Measurements from ENCODE around the gene PRSS50.
"Not testable (repeated sequence)": the region's sequence is repeated elsewhere in the genome, so short reads cannot be mapped to it uniquely, and the experiment has no call there.

PRSS50 gene, protein sequence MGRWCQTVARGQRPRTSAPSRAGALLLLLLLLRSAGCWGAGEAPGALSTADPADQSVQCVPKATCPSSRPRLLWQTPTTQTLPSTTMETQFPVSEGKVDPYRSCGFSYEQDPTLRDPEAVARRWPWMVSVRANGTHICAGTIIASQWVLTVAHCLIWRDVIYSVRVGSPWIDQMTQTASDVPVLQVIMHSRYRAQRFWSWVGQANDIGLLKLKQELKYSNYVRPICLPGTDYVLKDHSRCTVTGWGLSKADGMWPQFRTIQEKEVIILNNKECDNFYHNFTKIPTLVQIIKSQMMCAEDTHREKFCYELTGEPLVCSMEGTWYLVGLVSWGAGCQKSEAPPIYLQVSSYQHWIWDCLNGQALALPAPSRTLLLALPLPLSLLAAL

DNA sequence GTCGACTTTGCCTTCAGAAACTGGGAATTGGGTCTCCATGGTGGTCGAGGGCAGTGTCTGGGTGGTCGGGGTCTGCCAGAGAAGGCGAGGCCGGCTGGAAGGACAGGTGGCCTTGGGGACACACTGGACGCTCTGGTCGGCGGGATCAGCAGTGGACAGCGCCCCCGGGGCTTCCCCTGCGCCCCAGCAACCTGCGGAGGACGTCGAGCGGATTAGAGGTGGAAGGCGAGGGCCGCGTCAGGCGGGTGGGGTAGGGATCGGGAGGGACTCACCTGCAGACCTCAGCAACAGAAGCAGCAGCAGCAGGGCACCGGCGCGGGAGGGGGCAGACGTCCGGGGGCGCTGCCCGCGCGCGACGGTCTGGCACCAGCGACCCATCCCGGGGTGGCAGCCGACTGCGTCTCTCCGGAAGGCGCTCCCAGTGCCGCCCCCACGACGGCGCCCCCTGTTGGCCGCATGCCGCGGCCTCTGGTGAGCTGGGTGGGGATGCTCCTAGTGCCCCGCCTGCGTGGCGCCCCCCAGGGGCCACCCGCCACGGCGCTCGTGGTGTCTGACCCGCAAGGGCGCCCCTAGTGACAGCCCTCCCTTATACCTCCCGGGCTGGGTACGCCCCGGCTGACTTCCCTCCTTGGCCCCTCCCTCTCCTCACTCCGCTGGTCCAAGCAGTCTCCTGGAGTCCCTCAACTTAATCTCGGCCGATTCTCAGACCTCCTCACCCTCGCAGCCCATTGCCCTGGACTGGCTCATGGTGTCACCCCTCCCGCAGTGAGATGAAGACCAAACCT lies at the start of gene PRSS50:
Gene PRSS50, minus strand, starts transcription at position 423 of the 785 bp plus-strand sequence. Its CDS starts 45 bp downstream, at position 378.
- H3K9me3 ChIP-seq (replicated peaks in 1 of 11) = peaks cover 0 to 5% (median 0%) of the 10 kb centered on the region in 11 experiments; a peak in 2 of 22 replicates

DNA sequence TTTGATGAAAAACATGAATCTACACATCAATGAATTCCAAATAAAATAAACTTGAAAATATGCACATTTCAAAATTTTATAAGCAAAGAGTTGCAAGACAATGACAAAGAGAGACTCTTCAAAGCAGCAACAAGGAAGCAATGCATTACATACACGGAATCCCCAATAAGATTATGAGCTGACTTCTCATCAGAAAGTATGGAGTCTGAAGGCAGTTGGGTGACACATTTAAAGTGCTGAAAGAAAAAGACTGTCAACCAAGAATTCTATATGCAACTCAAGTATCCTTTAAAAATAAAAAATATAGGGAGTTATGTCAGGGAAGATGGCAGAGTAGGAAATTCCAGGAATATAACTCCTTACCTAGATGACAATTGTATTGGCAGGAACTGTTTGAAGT lies 46.5 kb upstream of the PRSS50 start:
- no peaks in the 10 kb centered on the region for H3K27me3 ChIP-seq
- H3K9ac ChIP-seq = no peak overlapping the region
- H3K27ac ChIP-seq = no peak overlapping the region
- no peaks in the 10 kb centered on the region for H3K4me1 ChIP-seq
- no peak overlapping the region for H3K4me2 ChIP-seq
- H4K20me1 ChIP-seq = no peaks in the 10 kb centered on the region
- TF ChIP-seq Cebpa-rat (IDR thresholded peaks at IDR 0.05) = no peak
- H3K36me3 ChIP-seq = peaks cover 0 to 4% (median 0%) of the 10 kb centered on the region in 11 experiments; a peak in 1 of 22 replicates
- peaks cover 59 to 74% (median 65%) of the 10 kb centered on the region in 11 experiments for H3K9me3 ChIP-seq (replicated peaks in 1 of 11)
- no peak overlapping the region for H3K4me3 ChIP-seq

More for the DNA sequence above, at the start of gene PRSS50:
- Histone ChIP-seq H3K4me2 (peak within 1 kb of the TSS in 2 of 11 experiments; percentile 21 to 23; a peak in 3 of 22 replicates), H3K27me3 (no peaks in the 10 kb centered on the region), H3K4me1 (peaks cover 19 to 30% (median 25%) of the 10 kb centered on the region in 10 experiments; a peak in 19 of 20 replicates), H3K27ac (no peak within 1 kb of the TSS), H3K36me3 (no peaks in the 10 kb centered on the region), H4K20me1 (no peaks in the 10 kb centered on the region), H3K9ac (0 out of 22 replicates have a peak within 1 kb of the TSS, but pooled peaks of 1 of the 11 experiments have one; percentile 32), H3K4me3 (no peak within 1 kb of the TSS)
- TF ChIP-seq Cebpa-rat (IDR thresholded peaks at IDR 0.05) = no peak

DNA sequence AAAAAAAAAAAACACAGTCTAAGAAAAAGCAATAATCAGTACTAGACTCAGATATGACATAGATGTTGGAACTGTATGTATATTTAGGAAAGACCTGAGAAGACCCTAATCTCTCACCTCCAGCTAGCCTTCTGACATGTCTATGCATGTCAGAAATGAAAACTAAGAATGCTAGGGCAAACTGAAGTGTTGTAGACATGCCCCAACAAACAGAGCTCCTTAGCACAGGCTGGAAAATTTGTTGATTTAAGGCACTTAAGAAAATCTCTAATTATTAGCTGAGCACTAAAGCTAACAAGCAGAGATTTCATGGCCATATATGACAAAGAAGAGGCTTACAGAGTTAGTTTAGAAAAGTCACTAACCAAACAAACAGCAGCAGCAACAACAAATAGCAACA lies 45.5 kb upstream of the PRSS50 start:
- H4K20me1 ChIP-seq = no peaks in the 10 kb centered on the region
- no peak for TF ChIP-seq Cebpa-rat (IDR thresholded peaks at IDR 0.05)
- no peaks in the 10 kb centered on the region for H3K27me3 ChIP-seq
- H3K4me2 ChIP-seq = no peak overlapping the region
- no peak overlapping the region for H3K9ac ChIP-seq
- no peaks in the 10 kb centered on the region for H3K4me1 ChIP-seq
- peaks cover 0 to 3% (median 0%) of the 10 kb centered on the region in 11 experiments; a peak in 1 of 22 replicates for H3K36me3 ChIP-seq
- no peak overlapping the region for H3K4me3 ChIP-seq
- H3K9me3 ChIP-seq (replicated peaks in 1 of 11) = peaks cover 51 to 65% (median 57%) of the 10 kb centered on the region in 11 experiments
- H3K27ac ChIP-seq = no peak overlapping the region

DNA sequence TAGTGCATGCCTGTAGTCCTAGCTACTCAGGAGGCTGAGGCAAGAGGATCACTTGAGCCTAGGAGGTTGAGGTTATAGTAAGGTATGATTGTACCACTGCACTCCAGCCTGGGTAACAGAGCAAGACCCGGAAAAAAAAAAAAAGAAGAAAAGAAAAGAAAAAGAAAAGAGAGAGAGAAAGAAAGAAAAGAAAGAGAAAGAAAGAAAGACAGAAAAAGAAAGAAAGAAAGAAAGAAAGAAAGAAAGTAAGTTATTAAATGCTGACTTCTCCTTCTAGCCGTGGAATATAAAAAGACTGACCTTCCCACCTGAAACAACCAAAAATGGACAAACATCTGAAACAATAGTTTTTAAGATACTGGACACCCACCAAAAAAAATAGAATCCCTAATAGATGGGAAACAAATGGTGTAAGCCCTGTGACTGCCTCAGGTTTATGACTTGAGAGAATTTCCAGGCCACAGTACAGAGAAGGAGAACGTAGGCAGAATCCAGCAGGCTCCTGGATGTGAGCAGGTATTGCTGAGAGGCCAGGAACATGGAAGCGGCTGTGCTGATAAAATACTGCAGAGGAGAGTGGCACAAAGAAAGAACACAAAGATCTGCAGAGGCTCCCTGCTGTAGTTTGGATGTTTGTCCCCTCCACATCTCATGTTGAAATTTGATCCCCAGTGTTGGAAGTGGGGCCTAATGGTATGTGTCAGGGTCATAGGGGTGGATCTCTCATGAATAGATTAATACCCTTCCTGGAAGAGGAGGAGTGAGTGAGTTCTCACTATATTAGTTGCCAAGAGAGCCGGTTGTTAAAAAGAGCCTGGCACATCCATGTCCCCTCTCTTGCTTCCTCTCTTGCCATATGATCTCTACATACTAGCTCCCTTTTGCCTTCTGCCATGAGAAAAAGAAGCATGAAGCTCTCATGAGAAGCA lies 41.8 kb upstream of the PRSS50 start:
- Histone ChIP-seq H4K20me1 (no peaks in the 10 kb centered on the region), H3K9ac (no peak overlapping the region), H3K4me1 (no peaks in the 10 kb centered on the region), H3K36me3 (no peaks in the 10 kb centered on the region; a peak in 1 of 22 replicates), H3K27ac (no peak overlapping the region), H3K27me3 (no peaks in the 10 kb centered on the region), H3K4me3 (no peak overlapping the region), H3K4me2 (no peak overlapping the region), H3K9me3 (replicated peaks in 1 of 11) (peaks cover 14 to 28% (median 21%) of the 10 kb centered on the region in 11 experiments)
- TF ChIP-seq Cebpa-rat (IDR thresholded peaks at IDR 0.05) = no peak

GRCh38 chr3:46756642-46757041 lies 39.0 kb upstream of the PRSS50 start:
- no peak overlapping the region for H3K4me3 ChIP-seq
- peaks cover 0 to 6% (median 0%) of the 10 kb centered on the region in 11 experiments; a peak in 1 of 22 replicates for H3K9me3 ChIP-seq (replicated peaks in 1 of 11)
- H3K9ac ChIP-seq = no peak overlapping the region
- no peak overlapping the region for H3K27ac ChIP-seq
- H4K20me1 ChIP-seq = no peaks in the 10 kb centered on the region
- no peak overlapping the region for H3K4me2 ChIP-seq
- no peaks in the 10 kb centered on the region for H3K4me1 ChIP-seq
- no peaks in the 10 kb centered on the region for H3K36me3 ChIP-seq
- no peak for TF ChIP-seq Cebpa-rat (IDR thresholded peaks at IDR 0.05)
- H3K27me3 ChIP-seq = no peaks in the 10 kb centered on the region

DNA sequence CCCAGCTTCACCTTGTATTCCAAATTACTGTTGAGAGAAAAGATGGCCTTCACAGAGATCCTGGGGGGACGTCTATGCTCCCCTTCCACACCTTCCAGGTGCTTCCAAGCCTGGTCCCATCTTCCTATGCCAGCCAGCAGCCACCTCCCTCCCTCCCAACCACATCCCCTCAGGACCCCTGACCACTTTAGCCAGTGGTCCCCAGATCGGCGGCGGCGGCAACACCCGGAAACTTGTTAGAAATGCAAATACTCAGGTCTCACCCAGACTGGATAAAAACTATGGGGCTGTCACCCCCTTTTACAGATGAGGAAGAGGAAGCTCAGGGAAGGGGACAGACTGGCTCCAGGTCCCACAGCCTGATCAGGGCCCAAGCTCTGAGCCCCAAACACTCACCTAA lies 38.0 kb upstream of the PRSS50 start:
- no peak for TF ChIP-seq Cebpa-rat (IDR thresholded peaks at IDR 0.05)
- no peak overlapping the region for H3K4me2 ChIP-seq
- no peak overlapping the region for H3K4me3 ChIP-seq
- no peaks in the 10 kb centered on the region for H3K4me1 ChIP-seq
- H3K9me3 ChIP-seq (replicated peaks in 1 of 11) = no peaks in the 10 kb centered on the region; a peak in 2 of 22 replicates
- H3K9ac ChIP-seq = no peak overlapping the region
- H3K36me3 ChIP-seq = no peaks in the 10 kb centered on the region
- no peaks in the 10 kb centered on the region for H4K20me1 ChIP-seq
- no peaks in the 10 kb centered on the region for H3K27me3 ChIP-seq
- H3K27ac ChIP-seq = no peak overlapping the region

- not testable (repeated sequence) for H3K4me3 ChIP-seq; H3K27ac ChIP-seq; H3K9ac ChIP-seq; H3K4me1 ChIP-seq; H3K9me3 ChIP-seq (replicated peaks in 1 of 11); H3K4me2 ChIP-seq; H4K20me1 ChIP-seq; H3K36me3 ChIP-seq; H3K27me3 ChIP-seq
These were observed 35.5 kb upstream of the PRSS50 start for GRCh38 chr3:46753127-46753526.

- no peaks in the 10 kb centered on the region for H3K4me1 ChIP-seq
- no peaks in the 10 kb centered on the region for H4K20me1 ChIP-seq
- H3K4me3 ChIP-seq = no peak overlapping the region
- H3K36me3 ChIP-seq = no peaks in the 10 kb centered on the region
- TF ChIP-seq Cebpa-rat (IDR thresholded peaks at IDR 0.05) = no peak
- H3K27me3 ChIP-seq = no peaks in the 10 kb centered on the region
- H3K27ac ChIP-seq = no peak overlapping the region
- H3K4me2 ChIP-seq = no peak overlapping the region
- H3K9me3 ChIP-seq (replicated peaks in 1 of 11) = no peaks in the 10 kb centered on the region; a peak in 1 of 22 replicates
- H3K9ac ChIP-seq = no peak overlapping the region
These were observed 32.9 kb upstream of the PRSS50 start for GRCh38 chr3:46750555-46751038.
